Superior temporal gyrus (tissue), 1 donor: ENCODE results near the gene MINDY1.

Experiments
- DNase-seq: peaks from one replicate; pipeline ENCODE4 v3.0.0-alpha.2; 2016; ENCODE audit errors: extremely low spot score

MINDY1 gene

DNA sequence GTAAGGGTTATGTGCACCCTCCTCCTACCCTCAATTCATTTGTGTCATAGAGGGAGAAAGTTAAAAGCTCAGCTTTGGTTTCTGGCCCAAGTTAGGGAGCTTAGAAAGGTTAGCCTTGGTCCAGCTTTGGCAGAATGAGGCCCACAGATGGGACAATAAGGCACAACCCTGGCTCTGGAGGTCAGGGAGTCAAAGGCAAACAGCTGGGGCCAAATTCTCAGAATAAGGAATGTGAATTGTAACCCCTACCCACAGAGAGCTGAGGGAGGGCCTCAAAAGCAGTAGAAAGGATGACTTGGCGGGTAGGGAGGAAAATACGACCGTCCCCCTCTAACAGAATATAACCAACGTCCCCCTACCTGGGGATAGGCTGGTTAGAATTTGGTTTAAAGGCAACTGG is 41.1 kb downstream of the MINDY1 start:
- DNase-seq: no peak

DNA sequence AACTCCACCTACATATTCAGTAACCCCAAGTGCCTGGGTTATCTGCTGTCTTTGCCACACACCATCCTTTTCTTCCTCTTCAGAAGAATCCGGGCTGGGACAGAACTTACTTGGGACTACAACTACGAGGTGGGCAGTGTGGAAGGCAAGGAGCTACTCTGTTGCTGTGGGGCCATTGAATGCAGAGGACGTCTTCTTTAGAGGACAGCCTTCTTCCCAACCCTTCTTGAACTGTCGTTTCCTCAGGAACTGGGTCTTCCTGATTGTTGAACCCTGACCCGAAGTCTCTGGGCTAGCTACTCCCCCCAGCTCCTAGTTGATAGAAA is 42.6 kb downstream of the MINDY1 start:
- no peak for DNase-seq

GRCh38 chr1:150963321-150964163 is 43.2 kb downstream of the MINDY1 start:
- DNase-seq: no peak

DNA sequence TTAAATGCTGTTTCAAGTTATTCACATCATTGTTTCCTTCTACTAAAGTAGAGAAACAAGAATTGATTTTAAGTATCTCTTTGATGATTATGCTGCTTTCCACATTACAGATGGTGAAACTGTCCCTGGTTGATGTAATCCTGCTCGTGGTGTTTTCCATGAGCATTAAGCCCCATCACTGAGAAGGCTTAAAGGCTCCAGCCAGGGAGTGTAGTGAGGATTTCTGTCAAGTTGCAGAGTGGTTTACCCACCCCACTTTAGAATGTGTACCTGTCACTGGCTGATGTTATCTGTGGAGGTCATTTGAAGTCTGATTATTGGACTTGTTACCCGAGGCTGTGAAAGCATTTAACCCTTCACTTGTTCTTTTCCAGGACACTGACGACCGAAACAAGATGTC is 44.9 kb downstream of the MINDY1 start:
- no peak for DNase-seq

GRCh38 chr1:150960646-150961045 is 46.1 kb downstream of the MINDY1 start:
- no peak for DNase-seq

GRCh38 chr1:150957666-150958065 is 49.0 kb downstream of the MINDY1 start:
- no peak for DNase-seq

DNA sequence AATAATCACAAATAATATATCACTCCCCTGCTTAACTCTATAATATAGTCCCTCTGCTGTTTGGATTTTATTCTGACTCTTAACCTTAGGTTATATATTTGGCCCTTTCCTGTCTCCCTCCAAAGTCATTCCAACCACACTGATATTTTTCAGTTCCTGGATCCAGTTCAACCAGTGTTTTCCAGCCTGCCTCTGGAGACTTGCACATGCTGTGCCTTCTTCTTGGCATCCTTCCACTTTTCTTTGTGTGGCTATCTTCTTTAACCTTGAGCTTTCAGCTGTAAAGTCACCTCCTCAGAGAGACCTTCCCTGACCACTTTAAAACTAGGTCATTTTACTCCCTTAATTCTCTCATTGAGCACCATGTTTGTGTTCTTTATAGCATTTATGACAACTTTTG is 51.4 kb downstream of the MINDY1 start:
- DNase-seq: no peak

DNA sequence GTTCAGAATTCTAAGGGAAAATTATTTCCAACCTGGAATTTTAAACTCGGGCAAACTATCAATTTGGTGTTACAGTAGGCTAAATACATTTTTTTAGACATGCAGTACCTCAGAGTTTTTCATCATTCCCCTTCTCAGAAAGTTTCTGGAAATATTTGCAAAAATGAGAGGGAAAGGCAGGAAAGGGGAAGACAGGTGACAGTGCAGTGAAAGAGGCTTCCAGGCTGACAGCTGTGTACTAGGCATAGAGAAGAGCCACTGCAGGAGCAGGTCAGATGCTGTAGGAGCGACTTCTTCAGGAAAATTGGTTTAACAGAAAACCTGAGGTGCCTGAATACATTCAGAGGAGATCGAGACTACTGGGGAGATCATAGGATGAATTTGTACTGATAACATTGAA is 52.0 kb downstream of the MINDY1 start:
- DNase-seq: no peak
